ENCODE data around the gene DLEU7.

DLEU7 gene

DNA sequence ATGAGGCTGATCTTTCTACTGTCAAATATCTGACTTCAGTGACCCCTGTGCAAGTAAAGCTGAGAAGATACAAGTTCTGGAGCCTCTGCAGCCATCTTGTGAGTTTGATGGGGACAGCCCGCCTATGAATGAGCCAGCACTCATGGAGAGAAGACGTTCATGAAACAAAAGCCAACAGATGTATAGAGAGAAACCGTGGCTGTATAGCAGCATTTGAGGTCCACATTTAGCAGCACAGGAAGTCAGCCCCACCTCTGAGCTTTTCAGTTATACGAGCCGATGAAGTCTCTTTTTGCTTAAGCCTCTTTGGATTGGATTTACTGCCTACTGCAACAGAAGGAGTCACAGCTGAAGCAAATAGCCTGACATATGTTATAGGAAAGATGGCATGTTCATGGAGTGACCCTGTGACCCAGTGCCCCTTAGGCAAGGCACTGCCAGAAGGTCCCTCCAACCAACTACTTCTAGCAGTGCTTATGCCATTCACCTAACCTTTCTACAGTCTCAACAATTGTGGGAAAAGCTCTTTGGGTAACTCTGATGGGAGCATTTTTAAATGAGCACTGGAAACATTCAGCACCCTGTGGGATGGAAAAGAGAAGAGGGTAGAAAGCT lies 3.5 kb upstream of the DLEU7 start:
- POLR2A ChIA-PET, result no interaction called here
- TF ChIP-seq, protein P1, sequence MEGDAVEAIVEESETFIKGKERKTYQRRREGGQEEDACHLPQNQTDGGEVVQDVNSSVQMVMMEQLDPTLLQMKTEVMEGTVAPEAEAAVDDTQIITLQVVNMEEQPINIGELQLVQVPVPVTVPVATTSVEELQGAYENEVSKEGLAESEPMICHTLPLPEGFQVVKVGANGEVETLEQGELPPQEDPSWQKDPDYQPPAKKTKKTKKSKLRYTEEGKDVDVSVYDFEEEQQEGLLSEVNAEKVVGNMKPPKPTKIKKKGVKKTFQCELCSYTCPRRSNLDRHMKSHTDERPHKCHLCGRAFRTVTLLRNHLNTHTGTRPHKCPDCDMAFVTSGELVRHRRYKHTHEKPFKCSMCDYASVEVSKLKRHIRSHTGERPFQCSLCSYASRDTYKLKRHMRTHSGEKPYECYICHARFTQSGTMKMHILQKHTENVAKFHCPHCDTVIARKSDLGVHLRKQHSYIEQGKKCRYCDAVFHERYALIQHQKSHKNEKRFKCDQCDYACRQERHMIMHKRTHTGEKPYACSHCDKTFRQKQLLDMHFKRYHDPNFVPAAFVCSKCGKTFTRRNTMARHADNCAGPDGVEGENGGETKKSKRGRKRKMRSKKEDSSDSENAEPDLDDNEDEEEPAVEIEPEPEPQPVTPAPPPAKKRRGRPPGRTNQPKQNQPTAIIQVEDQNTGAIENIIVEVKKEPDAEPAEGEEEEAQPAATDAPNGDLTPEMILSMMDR (IDR thresholded peaks at IDR 0.05; ENCODE audit: insufficient read depth, low read length, missing control alignments), result no peak
- H3K4me3 ChIP-seq (ENCODE audit: low read depth, low read length), result no peak overlapping the region

DNA sequence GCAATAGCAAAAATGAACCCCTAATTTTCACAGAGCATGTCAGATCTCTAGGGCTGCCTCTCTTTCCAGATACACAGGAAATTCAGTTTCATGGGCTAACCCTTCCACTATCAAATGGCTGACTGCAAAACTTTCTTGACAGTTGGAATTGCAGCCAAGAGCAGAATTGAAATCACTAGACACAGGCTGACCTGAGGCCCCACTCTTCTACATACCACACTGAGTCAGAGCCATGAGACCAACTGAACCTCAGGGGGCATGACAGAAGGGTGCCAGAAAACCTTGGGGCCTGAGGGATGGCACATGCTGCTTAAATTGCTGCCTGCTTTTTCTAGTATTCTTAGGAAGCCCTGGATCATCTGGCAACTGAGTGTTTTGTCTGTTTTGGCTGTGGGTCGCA lies 1.7 kb upstream of the DLEU7 start:
- no peak for DNase-seq (ENCODE audit: low read depth, low spot score)
- CTCF ChIA-PET, result no interaction called here
- no peak overlapping the region for H3K4me3 ChIP-seq (ENCODE audit: low read depth, low read length)
- TF ChIP-seq, protein P1 (IDR thresholded peaks at IDR 0.05; ENCODE audit: insufficient read depth, low read length, missing control alignments), result no peak
- POLR2A ChIA-PET, result no interaction called here

More for the DNA sequence above, 3.5 kb upstream of the DLEU7 start:
- no peak for DNase-seq (ENCODE audit: low read depth, low spot score)
- CTCF ChIA-PET, result no interaction called here

DNA sequence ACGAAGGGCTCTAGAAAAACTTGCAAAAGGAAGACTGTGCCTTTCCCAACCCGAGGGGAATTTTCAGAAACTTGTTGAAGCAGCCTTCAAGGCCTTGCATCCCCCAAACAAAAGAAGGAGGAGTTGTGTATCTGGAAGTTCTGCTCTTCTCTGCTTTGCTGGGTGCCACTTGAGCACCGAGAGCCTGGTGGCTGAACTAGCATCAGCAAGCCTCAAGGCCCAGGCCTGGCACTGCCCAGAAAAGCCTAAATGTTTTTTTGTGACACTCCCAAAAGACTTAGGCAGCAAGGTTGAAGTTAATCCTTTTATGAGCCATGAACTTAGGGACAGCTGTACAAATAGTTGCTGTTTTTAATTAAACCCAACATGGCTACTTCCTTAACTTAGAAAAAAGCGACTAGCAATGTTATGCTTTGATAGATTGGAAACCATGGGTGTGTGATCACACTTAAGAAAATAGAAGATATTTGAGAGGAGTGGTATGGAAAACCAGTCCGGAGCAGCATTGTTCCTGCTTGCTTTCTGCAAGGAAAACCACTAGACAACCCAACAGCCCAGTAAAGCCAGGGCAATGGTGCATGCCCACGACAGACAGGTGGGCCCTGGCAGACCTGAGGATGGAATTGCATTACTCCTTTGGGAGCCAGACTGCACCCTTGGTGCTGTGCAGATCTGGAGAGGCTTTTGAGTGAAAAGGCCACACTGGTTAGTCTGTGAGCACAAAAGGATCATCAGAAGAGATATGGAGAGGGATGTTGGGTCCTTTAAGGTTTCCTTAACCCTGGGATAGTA lies 788 bp upstream of the DLEU7 start:
- POLR2A ChIA-PET, result no interaction called here
- H3K4me3 ChIP-seq (ENCODE audit: low read depth, low read length), result no peak overlapping the region
- CTCF ChIA-PET, result no interaction called here
- DNase-seq (ENCODE audit: low read depth, low spot score), result no peak
- TF ChIP-seq, protein P1 (IDR thresholded peaks at IDR 0.05; ENCODE audit: insufficient read depth, low read length, missing control alignments), result no peak

DNA sequence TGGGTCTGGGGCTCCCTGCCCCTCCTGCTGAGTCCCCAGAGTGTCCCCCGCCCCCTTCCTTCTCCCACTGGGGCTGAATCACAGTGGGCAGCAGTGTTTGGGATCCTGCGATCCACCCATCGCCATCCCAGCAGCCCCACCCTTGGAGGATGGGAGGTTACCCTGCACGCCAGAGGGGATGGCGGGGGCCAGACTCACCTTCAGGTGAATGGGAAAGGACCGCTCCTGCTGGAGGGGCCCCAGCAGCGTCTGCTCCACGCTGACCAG lies 569 bp downstream of the DLEU7 start:
- TF ChIP-seq, protein P1 (IDR thresholded peaks at IDR 0.05; ENCODE audit: insufficient read depth, low read length, missing control alignments), result no peak
- ChIA-PET POLR2A (no interaction called here), CTCF (no interaction called here)
- peak overlapping the region; percentile 10; the same call in 1 of the 2 replicates for H3K4me3 ChIP-seq (ENCODE audit: low read depth, low read length)
- no peak for DNase-seq (ENCODE audit: low read depth, low spot score)

DNA sequence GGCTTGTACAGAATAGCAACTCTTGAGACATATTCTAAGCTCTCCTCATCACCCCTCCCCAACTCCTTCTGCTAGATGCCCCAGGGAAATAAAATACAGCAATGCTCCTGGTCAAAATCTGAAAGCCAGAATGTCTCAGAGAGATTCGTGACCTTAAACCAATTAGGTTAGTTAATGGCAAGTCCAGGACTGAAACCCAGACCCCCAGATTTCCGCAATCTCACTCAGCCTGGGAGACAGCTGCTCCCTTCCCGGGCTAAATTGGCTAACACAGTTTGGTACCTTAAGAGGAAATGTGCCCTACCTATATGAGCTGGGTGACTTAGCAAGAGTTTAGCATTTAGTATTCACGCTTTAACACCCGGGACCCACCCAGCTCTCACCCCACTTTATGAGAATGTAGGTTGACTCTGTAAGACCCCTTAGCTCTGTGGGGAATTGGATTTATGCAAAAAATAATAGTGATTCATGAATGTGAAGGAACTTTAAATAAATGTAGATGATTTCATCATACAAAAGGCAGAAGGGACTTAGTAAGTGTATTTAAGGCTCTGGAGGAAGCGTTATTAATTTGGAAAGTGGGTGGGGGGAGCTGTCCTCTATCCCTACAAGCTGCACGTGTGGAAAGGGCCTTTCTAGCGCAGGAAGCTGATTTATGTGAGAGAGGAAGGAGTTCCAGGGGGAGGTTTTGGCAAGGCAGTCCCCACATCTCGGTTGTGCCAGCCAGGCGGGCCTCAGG lies 1.1 kb downstream of the DLEU7 start:
- ChIA-PET POLR2A (no interaction called here), CTCF (no interaction called here)
- TF ChIP-seq, protein P1 (IDR thresholded peaks at IDR 0.05; ENCODE audit: insufficient read depth, low read length, missing control alignments), result no peak
- no peak for DNase-seq (ENCODE audit: low read depth, low spot score)
- H3K4me3 ChIP-seq (ENCODE audit: low read depth, low read length), result no peak overlapping the region

DNA sequence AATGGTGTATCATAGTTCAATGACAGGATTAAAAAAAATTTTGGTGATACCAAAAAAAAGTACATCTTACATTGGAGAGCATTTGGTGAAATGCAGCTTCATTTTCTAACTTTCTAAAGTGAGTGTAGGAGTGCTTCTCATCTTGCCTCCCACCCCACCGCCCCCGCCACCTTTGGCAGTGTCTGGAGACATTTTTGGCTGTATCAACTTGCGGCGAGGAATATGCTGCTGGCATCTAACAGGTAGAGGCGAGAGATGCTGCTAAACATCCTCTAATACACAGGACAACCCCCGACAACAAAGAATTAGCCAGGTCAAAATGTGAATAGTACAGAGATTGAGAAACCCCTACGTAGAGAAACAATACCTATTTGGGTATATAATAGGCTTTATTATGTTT lies 1.7 kb downstream of the DLEU7 start:
- CTCF ChIA-PET, result no interaction called here
- POLR2A ChIA-PET, result no interaction called here
- no peak overlapping the region for H3K4me3 ChIP-seq (ENCODE audit: low read depth, low read length)
- TF ChIP-seq, protein P1 (IDR thresholded peaks at IDR 0.05; ENCODE audit: insufficient read depth, low read length, missing control alignments), result no peak
- no peak for DNase-seq (ENCODE audit: low read depth, low spot score)

Measured in AG04449 (cell line).